OCI-LY3 (cell line): Measurements from ENCODE around the gene PROCR.

Experiments used
- H2AFZ ChIP-seq: fragments of 200-600, 300-600 bp; shearing (Covaris generic); 2 replicates; pipeline ENCODE4 v1.6.0; 2014; ENCODE audit warnings: antibody characterized with exemption, low read depth, low read length
- H3K27ac ChIP-seq: fragments of 200-600, 300-600 bp; sonication (generic); 2 replicates; pipeline ENCODE4 v1.5.1; 2014; ENCODE audit warnings: mild to moderate bottlenecking, low read length, moderate library complexity, mixed read lengths
- H3K27me3 ChIP-seq: fragments of 200-600, 300-600 bp; sonication (generic); 2 replicates; pipeline ENCODE4 v1.6.1; 2014; ENCODE audit warnings: low read depth, low read length, mixed read lengths
- H3K36me3 ChIP-seq: fragments of 200-600, 300-600 bp; sonication (generic); replicated peaks from 2 replicates; pipeline ENCODE3; 2014; ENCODE audit warnings: low read depth, low read length, mixed read lengths
- H3K4me1 ChIP-seq: fragments of 300-600, 200-600 bp; sonication (generic); 2 replicates; pipeline ENCODE4 v1.6.1; 2014; ENCODE audit warnings: low read length, mixed read lengths
- H3K4me2 ChIP-seq: fragments of 200-600, 300-600 bp; sonication (generic); 2 replicates; pipeline ENCODE4 v1.6.1; 2014; ENCODE audit warnings: low read length, mixed read lengths
- H3K4me3 ChIP-seq: fragments of 300-600, 200-600 bp; sonication (generic); 2 replicates; pipeline ENCODE4 v1.5.1; 2014; ENCODE audit warnings: antibody characterized with exemption, mild to moderate bottlenecking, low read length, moderate library complexity
- H3K79me2 ChIP-seq: fragments of 300-600, 200-600 bp; shearing (Covaris generic); 2 replicates; pipeline ENCODE4 v1.6.1; 2014; ENCODE audit warnings: mild to moderate bottlenecking, low read length, mixed read lengths
- H3K9ac ChIP-seq: fragments of 300-600, 200-600 bp; shearing (Covaris generic); 2 replicates; pipeline ENCODE4 v1.6.0; 2014; ENCODE audit warnings: mild to moderate bottlenecking, low read length, moderate library complexity
- H3K9me3 ChIP-seq: fragments of 200-600, 300-600 bp; shearing (Covaris generic); 2 replicates; pipeline ENCODE4 v1.6.1; 2014; ENCODE audit warnings: low read length, mixed read lengths; ENCODE audit not compliant: insufficient read depth
- H4K20me1 ChIP-seq: fragments of 200-600, 300-600 bp; sonication (generic); 2 replicates; pipeline ENCODE4 v1.6.1; 2016; ENCODE audit warnings: low read length, mixed read lengths; ENCODE audit not compliant: insufficient read depth
- EZH2phosphoT487 ChIP-seq: fragments of 200-600 bp; shearing (Covaris generic); IDR thresholded peaks from 2 replicates; pipeline ENCODE4 v1.6.1; 2018; ENCODE audit warnings: antibody characterized with exemption, mixed run types, low read depth
- TF ChIP-seq, protein P1 (sequence below): fragments of 200-600, 300-600 bp; sonication (generic); IDR thresholded peaks from 2 replicates; pipeline ENCODE4 v1.5.1; 2014; ENCODE audit warnings: antibody characterized with exemption, low read length, low read depth

The PROCR gene

DNA sequence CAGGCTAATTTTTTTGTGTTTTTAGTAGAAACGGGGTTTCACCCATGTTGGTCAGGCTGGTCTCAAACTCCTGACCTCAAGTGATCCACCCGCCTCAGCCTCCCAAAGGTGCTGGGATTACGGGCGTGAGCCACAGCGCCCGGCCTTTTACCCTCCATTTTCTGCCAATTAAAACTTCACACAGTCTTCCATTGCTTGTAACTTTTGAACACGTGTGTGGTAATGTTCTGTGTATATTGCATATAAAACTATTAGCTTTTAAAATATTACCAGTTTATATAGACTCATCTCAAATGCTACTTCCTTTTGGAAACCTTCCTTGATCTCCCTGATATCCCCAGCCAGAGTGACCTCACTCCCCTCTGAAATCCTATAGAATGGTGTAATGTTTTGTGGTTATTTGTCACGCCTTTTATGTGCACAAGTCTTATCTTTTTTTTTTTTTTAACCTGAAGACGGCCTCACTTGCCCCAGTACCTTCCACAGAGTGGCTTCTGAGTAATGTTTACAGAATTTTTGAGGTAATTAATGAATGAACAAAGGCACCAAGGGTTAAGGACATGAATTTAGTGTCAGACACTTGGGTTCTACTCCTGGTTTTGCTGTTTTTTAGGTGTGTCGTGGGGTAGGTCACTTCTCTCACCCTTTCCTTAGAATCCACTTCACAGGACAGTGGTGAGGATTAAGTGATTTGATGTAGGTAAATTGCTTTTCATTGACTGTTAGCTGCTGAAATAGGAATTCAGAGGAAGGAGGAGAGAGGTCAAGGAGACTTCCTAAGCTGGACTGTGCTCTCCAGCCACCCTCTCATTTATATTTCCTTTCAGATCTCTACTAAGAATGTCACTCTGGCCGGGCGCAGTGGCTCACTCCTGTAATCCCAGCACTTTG lies 43.4 kb downstream of the PROCR start:
- H3K4me1 ChIP-seq, result no peaks in the 10 kb centered on the region
- no peak overlapping the region for H3K9ac ChIP-seq
- no peaks in the 10 kb centered on the region for H3K9me3 ChIP-seq
- H2AFZ ChIP-seq, result no peak overlapping the region
- H3K27me3 ChIP-seq, result peaks cover 17% of the 10 kb centered on the region; the same call in 1 of the 2 replicates
- no peaks in the 10 kb centered on the region for H4K20me1 ChIP-seq
- no peak overlapping the region for H3K4me2 ChIP-seq
- no peak overlapping the region for H3K27ac ChIP-seq
- H3K79me2 ChIP-seq, result no peaks in the 10 kb centered on the region
- H3K4me3 ChIP-seq, result no peak overlapping the region
- H3K36me3 ChIP-seq, result no peaks in the 10 kb centered on the region
- TF ChIP-seq, protein P1, sequence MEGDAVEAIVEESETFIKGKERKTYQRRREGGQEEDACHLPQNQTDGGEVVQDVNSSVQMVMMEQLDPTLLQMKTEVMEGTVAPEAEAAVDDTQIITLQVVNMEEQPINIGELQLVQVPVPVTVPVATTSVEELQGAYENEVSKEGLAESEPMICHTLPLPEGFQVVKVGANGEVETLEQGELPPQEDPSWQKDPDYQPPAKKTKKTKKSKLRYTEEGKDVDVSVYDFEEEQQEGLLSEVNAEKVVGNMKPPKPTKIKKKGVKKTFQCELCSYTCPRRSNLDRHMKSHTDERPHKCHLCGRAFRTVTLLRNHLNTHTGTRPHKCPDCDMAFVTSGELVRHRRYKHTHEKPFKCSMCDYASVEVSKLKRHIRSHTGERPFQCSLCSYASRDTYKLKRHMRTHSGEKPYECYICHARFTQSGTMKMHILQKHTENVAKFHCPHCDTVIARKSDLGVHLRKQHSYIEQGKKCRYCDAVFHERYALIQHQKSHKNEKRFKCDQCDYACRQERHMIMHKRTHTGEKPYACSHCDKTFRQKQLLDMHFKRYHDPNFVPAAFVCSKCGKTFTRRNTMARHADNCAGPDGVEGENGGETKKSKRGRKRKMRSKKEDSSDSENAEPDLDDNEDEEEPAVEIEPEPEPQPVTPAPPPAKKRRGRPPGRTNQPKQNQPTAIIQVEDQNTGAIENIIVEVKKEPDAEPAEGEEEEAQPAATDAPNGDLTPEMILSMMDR, result no peak
- TF ChIP-seq EZH2phosphoT487, result no peak

DNA sequence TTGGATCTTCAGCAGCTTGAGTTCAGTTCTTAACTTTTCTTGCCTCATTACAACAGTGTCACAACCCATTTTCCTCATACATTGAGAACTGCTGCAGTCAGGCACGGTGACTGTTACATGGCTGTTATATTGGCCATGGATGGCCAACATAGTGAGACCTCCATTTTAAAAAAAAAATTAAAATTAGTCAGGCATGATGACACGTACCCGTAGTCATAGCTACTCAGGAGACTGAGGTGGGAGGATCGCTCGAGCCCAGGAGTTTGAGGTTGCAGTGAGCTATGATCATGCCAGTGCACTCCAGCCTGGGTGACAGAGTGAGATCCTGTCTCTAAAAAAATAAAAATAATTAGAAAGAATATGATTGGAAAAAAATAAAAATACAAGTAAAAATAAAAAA lies 44.7 kb downstream of the PROCR start:
- Histone ChIP-seq H3K4me2 (no peak overlapping the region), H3K27ac (no peak overlapping the region), H3K9ac (no peak overlapping the region), H3K4me3 (no peak overlapping the region), H3K4me1 (no peaks in the 10 kb centered on the region), H4K20me1 (no peaks in the 10 kb centered on the region), H3K36me3 (no peaks in the 10 kb centered on the region), H2AFZ (no peak overlapping the region), H3K9me3 (no peaks in the 10 kb centered on the region), H3K27me3 (peaks cover 17% of the 10 kb centered on the region; the same call in 1 of the 2 replicates), H3K79me2 (no peaks in the 10 kb centered on the region)
- TF ChIP-seq EZH2phosphoT487, result no peak
- TF ChIP-seq, protein P1, result no peak

DNA sequence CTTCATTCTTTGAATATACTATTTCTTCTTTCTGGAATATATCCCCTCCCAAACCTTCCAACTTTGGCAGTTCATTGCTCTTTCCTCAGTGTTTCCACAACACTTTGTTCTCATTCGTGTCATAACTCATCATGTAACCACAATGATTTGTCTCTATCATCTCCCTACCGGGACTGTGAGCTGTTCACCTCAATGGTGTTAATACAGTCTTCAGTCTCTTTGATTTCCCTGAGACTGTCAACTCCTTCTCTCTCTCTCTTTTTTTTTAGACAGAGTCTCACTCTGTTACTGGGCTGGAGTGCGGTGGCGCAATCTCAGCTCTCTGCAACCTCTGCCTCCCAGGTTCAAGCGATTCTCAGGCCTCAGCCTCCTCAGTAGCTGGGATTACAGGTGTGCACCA lies 52.1 kb downstream of the PROCR start:
- Histone ChIP-seq H2AFZ (no peak overlapping the region), H3K9me3 (no peaks in the 10 kb centered on the region), H4K20me1 (no peaks in the 10 kb centered on the region), H3K9ac (no peak overlapping the region), H3K36me3 (no peaks in the 10 kb centered on the region), H3K27ac (no peak overlapping the region), H3K79me2 (no peaks in the 10 kb centered on the region), H3K4me2 (no peak overlapping the region), H3K27me3 (peaks cover 31% of the 10 kb centered on the region), H3K4me3 (no peak overlapping the region), H3K4me1 (no peaks in the 10 kb centered on the region)
- TF ChIP-seq, protein P1, result no peak
- TF ChIP-seq EZH2phosphoT487, result no peak

DNA sequence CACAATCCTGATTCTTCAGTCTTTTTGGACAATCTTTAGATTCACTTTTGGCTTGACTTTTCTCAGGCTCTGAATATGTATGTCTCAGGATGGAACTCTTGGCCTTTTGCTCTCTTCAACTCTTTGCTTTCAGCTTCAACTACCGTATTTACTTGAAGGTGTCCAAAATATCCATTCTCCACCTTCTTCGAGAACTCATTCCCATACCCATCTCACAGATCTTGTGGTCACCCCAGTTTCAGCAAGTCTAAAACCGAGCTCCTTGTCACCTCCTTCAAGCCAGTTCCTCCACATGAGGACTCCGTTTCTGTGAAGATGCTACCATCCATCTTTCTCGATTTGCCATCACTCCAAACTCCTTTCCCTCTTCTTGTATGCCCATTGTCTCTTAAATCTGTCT lies 52.7 kb downstream of the PROCR start:
- H3K4me1 ChIP-seq, result no peaks in the 10 kb centered on the region
- H3K79me2 ChIP-seq, result no peaks in the 10 kb centered on the region
- no peaks in the 10 kb centered on the region for H4K20me1 ChIP-seq
- H2AFZ ChIP-seq, result no peak overlapping the region
- H3K27me3 ChIP-seq, result peaks cover 30% of the 10 kb centered on the region
- H3K9me3 ChIP-seq, result no peaks in the 10 kb centered on the region
- H3K36me3 ChIP-seq, result no peaks in the 10 kb centered on the region
- H3K4me3 ChIP-seq, result no peak overlapping the region
- no peak overlapping the region for H3K4me2 ChIP-seq
- TF ChIP-seq EZH2phosphoT487, result no peak
- TF ChIP-seq, protein P1, result no peak
- H3K9ac ChIP-seq, result no peak overlapping the region
- no peak overlapping the region for H3K27ac ChIP-seq
